ENCODE data around the gene EIF5.

Gene EIF5

GRCh38 chr14:103361867-103362266 is 27.8 kb downstream of the EIF5 start:
- in situ Hi-C loops (cut with MboI; ENCODE audit: low sequenced_read_pairs): no loop called here

- in situ Hi-C loops (cut with MboI; ENCODE audit: low sequenced_read_pairs): no loop called here
These were observed 28.7 kb downstream of the EIF5 start for GRCh38 chr14:103362780-103363179.

- in situ Hi-C loops (cut with MboI; ENCODE audit: low sequenced_read_pairs): no loop called here
These were observed 32.7 kb downstream of the EIF5 start for GRCh38 chr14:103366741-103367140.

GRCh38 chr14:103367995-103368394 is 34.0 kb downstream of the EIF5 start:
- in situ Hi-C loops (cut with MboI; ENCODE audit: low sequenced_read_pairs): no loop called here

GRCh38 chr14:103370087-103370486 is 36.0 kb downstream of the EIF5 start:
- in situ Hi-C loops (cut with MboI; ENCODE audit: low sequenced_read_pairs): no loop called here

- in situ Hi-C loops (cut with MboI; ENCODE audit: low sequenced_read_pairs): no loop called here
These were observed 38.0 kb downstream of the EIF5 start for GRCh38 chr14:103372017-103372416.

GRCh38 chr14:103372552-103373304 is 38.7 kb downstream of the EIF5 start:
- in situ Hi-C loops (cut with MboI; ENCODE audit: low sequenced_read_pairs): no loop called here

GRCh38 chr14:103374121-103374520 is 40.1 kb downstream of the EIF5 start:
- in situ Hi-C loops (cut with MboI; ENCODE audit: low sequenced_read_pairs): no loop called here

- in situ Hi-C loops (cut with MboI; ENCODE audit: low sequenced_read_pairs): no loop called here
These were observed 43.5 kb downstream of the EIF5 start for GRCh38 chr14:103377522-103378037.

- in situ Hi-C loops (cut with MboI; ENCODE audit: low sequenced_read_pairs): no loop called here
These were observed 44.2 kb downstream of the EIF5 start for GRCh38 chr14:103378038-103378854.

- in situ Hi-C loops (cut with MboI; ENCODE audit: low sequenced_read_pairs): no loop called here
These were observed 46.8 kb downstream of the EIF5 start for GRCh38 chr14:103380719-103381377.

- in situ Hi-C loops (cut with MboI; ENCODE audit: low sequenced_read_pairs): no loop called here
These were observed 48.3 kb downstream of the EIF5 start for GRCh38 chr14:103382376-103382775.

- in situ Hi-C loops (cut with MboI; ENCODE audit: low sequenced_read_pairs): no loop called here
These were observed 50.6 kb downstream of the EIF5 start for GRCh38 chr14:103384450-103385151.

GRCh38 chr14:103385152-103385928 is 51.3 kb downstream of the EIF5 start, which contains the start of gene MARK3:
TSS of gene MARK3 (plus strand) at chr14:103385415. CDS start at chr14:103386030, 615 bp downstream.
- in situ Hi-C loops (cut with MboI; ENCODE audit: low sequenced_read_pairs): no loop called here

GRCh38 chr14:103385929-103386712 is 52.1 kb downstream of the EIF5 start:
- in situ Hi-C loops (cut with MboI; ENCODE audit: low sequenced_read_pairs): no loop called here

GRCh38 chr14:103386713-103387329 is 52.8 kb downstream of the EIF5 start:
- in situ Hi-C loops (cut with MboI; ENCODE audit: low sequenced_read_pairs): no loop called here

GRCh38 chr14:103388664-103389063 is 54.6 kb downstream of the EIF5 start:
- in situ Hi-C loops (cut with MboI; ENCODE audit: low sequenced_read_pairs): no loop called here

- in situ Hi-C loops (cut with MboI; ENCODE audit: low sequenced_read_pairs): no loop called here
These were observed 56.6 kb downstream of the EIF5 start for GRCh38 chr14:103390605-103391004.

GRCh38 chr14:103391048-103391447 is 57.0 kb downstream of the EIF5 start:
- in situ Hi-C loops (cut with MboI; ENCODE audit: low sequenced_read_pairs): no loop called here
